Activated T-cell treated with anti-CD3 and anti-CD28 coated beads, Interleukin-2, amount 50 U/mL, for 4 hours (primary cell): ENCODE data around the gene EPB42. TPM values are rescaled to one million over a fixed set of nuclear protein-coding genes. Genes with fewer than 3 reads are reported as not detected.
"Not testable (repeated sequence)": the region's sequence is repeated elsewhere in the genome, so short reads cannot be mapped to it uniquely, and the experiment has no call there.

Experiments
- ATAC-seq, 2 donors: fragments of 200-7000 bp; cut with Tn5 transposase; one replicate each; pipeline ENCODE4 v1.10.0; 2021
- DNase-seq: peaks from one replicate; pipeline ENCODE4 v3.0.0-alpha.2; 2020
- H3K27me3 Mint-ChIP-seq: one replicate; pipeline ENCODE4 v1.8.0; 2021; ENCODE audit warnings: low read depth, mixed read lengths
- H3K36me3 Mint-ChIP-seq: one replicate; pipeline ENCODE4 v1.8.0; 2022; ENCODE audit warnings: mixed read lengths; ENCODE audit not compliant: insufficient read depth
- H3K4me1 Mint-ChIP-seq: one replicate; pipeline ENCODE4 v1.8.0; 2021; ENCODE audit warnings: low read depth, mixed read lengths
- H3K4me3 Mint-ChIP-seq: one replicate; pipeline ENCODE4 v1.8.0; 2021; ENCODE audit warnings: mild to moderate bottlenecking, moderate library complexity, mixed read lengths
- H3K9me3 Mint-ChIP-seq: one replicate; pipeline ENCODE4 v1.8.0; 2021; ENCODE audit warnings: mixed read lengths
- total RNA-seq, 3 donors: library from RNA; stranded (reverse); gene quantifications; one replicate each; pipeline ENCODE4 v1.2.1, GENCODE V29; 2021

The EPB42 gene
- total RNA-seq, 3 donors from 2014 or later, result not detected

DNA sequence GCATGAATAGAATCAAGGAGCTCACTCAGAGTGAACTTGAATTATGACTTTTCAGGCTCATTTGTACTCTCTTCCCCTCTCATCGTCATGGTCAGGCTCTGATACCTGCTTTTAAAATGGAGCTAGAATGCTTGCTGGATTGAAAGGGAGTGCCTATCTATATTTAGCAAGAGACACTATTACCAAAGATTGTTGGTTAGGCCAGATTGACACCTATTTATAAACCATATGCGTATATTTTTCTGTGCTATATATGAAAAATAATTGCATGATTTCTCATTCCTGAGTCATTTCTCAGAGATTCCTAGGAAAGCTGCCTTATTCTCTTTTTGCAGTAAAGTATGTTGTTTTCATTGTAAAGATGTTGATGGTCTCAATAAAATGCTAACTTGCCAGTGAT, 26.0 kb downstream of the EPB42 start:
- no peaks in the 10 kb centered on the region for H3K27me3 Mint-ChIP-seq
- peaks cover 7% of the 10 kb centered on the region for H3K9me3 Mint-ChIP-seq

DNA sequence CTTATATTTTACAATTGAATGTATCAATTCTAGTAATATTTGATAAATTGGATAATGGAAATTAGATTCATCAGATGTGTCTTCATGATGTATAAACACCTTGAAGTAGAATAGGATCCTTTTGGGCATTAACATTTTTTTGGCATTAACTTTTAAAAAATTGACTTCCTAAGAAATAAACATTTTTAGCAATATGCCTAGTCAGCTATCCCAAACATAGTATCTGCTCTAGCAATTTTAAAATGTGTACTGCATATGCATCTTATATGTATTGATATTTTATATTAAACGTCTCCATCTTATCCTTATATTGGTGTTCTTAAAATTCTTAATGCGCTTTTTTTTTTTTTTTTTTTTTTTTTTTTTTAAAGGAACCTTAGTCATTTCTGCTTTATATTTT, 27.1 kb downstream of the EPB42 start:
- no peak for ATAC-seq
- Mint-ChIP-seq H3K27me3 (no peaks in the 10 kb centered on the region), H3K4me3 (no peak overlapping the region), H3K4me1 (peaks cover 7% of the 10 kb centered on the region), H3K9me3 (peaks cover 7% of the 10 kb centered on the region), H3K36me3 (peaks cover 52% of the 10 kb centered on the region)
- DNase-seq, result no peak

More for the DNA sequence above, 26.0 kb downstream of the EPB42 start:
- peaks cover 47% of the 10 kb centered on the region for H3K36me3 Mint-ChIP-seq
- no peaks in the 10 kb centered on the region for H3K4me1 Mint-ChIP-seq
- no peak for DNase-seq
- H3K4me3 Mint-ChIP-seq, result no peak overlapping the region
- no peak for ATAC-seq

DNA sequence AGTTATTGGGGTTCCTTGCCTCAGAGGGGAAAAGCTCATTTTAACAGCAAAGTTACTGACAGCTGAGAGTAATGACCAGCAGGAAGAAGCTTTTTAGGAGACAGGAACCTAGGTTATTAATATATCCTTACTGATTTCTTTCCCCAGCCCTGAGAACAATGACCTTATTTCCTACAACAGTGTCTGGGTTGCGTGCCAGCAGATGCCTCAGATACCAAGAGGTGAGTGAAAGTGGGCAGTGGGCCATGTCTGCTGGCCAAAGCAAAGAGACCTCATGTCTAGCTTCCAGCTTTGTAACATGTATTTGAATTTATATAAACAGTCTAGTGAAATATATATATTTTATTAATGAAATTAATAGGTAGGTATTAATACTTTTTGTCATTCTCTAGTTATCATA, 30.6 kb downstream of the EPB42 start:
- DNase-seq, result no peak
- no peak for ATAC-seq
- Mint-ChIP-seq H3K4me3 (no peak overlapping the region), H3K36me3 (peaks cover 30% of the 10 kb centered on the region), H3K27me3 (no peaks in the 10 kb centered on the region), H3K4me1 (peaks cover 30% of the 10 kb centered on the region), H3K9me3 (no peaks in the 10 kb centered on the region)

DNA sequence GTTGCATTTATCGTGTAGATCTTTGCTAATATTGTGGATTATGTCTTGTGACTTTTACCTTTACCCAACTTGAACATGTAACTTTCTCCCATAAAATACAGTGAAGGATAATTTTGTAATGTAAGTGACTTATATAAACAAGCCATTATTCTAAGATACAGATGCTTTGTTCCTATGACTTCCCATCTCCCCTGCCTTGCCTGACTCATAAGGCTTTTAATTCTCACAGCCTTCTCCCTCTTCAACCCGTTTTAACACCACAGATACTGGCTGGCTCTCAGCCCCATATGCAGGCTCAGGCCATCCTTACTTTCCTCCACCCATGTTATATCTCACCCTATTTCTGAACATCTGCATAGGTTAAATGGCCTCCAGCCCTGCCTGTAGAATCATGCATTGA, 31.5 kb downstream of the EPB42 start:
- H3K4me3 Mint-ChIP-seq, result no peak overlapping the region
- peaks cover 30% of the 10 kb centered on the region for H3K4me1 Mint-ChIP-seq
- DNase-seq, result no peak
- H3K27me3 Mint-ChIP-seq, result no peaks in the 10 kb centered on the region
- ATAC-seq, result no peak
- peaks cover 23% of the 10 kb centered on the region for H3K36me3 Mint-ChIP-seq
- H3K9me3 Mint-ChIP-seq, result no peaks in the 10 kb centered on the region

DNA sequence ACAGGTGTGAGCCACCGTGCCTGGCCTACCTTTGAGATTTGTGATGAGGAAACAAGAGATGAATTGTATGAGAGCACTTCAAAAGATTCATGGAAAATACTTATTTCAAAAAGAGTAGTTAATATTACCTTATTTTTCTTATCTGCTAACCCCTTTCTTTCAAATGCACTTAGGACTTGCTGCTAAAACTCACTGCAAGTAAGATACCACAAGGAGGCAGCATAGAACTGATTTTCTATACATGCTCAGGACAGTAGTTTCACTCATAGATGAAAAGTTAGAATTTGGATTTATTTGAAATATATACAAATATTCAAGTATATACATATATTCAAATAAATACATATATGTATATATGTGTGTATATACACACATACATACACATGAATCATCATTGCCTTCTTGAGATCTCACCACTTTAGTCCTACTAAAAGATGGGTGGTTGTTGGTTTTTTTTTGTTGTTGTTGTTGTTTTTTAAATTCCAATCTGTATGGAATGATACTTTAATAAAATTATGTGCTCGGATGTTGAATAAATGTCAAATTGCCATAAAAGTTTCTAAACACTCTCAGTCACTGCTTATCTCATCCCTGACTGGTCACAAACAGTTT, 33.2 kb downstream of the EPB42 start:
- Mint-ChIP-seq H3K4me3 (peak overlapping the region; percentile 57), H3K4me1 (peaks cover 30% of the 10 kb centered on the region), H3K9me3 (no peaks in the 10 kb centered on the region), H3K27me3 (no peaks in the 10 kb centered on the region), H3K36me3 (peaks cover 25% of the 10 kb centered on the region)
- ATAC-seq (no peak), DNase-seq (no peak)

DNA sequence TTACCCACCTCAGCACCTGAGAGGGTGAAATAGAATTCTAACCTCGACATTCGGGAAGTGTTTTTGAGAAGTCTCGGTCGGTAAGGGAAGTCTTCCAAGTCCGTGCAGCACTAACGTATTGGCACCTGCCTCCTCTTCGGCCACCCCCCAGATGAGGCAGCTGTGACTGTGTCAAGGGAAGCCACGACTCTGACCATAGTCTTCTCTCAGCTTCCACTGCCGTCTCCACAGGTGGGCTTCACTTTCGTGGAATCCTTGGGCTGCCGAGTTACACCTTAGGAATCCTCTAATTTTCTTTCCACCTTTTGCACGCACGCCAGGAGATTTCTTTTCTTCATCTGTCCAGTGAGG, 34.8 kb downstream of the EPB42 start:
- ATAC-seq, result peak; percentile 12 to 14
- Mint-ChIP-seq H3K36me3 (peaks cover 21% of the 10 kb centered on the region), H3K4me3 (peak overlapping the region; percentile 95), H3K27me3 (no peaks in the 10 kb centered on the region), H3K9me3 (no peaks in the 10 kb centered on the region), H3K4me1 (peaks cover 30% of the 10 kb centered on the region)
- DNase-seq, result no peak

DNA sequence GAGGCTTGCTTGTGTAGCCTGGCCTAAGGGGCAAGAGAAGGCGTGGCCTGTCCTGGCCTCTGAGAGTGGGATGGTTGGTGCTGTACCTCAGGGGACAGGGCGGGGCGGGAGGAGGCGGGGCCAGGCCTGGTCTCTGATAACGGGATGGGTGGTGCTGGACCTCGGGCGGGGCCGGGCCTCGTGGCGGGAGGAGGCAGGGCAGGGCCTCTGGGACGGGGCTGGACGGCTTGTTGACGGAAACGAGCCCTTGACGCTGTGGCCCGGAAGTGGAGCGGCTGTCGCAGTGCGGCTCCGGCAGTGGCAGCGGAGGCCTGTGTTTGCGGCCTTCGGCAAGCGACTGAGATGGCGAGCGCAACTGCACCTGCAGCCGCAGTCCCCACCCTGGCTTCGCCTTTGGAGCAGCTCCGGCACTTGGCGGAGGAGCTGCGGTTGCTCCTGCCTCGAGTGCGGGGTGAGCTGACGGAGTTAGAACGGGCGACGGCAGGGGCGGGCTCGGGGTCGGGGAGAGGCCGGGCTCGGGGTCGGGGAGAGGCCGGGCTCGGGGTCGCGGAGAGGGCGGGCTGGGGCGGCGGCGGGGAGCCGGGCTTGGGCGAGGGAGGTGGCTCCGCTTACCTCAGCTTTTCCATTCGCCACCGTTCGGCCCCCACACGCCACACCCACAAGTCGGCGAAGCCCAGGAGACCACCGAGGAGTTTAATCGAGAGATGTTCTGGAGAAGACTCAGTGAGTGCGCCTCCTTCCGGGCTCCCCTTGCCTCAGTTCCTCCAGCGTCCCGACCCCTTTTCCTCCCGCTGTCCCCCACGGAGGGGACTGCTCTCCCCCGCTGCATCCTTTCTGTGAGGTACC, 35.4 kb downstream of the EPB42 start, which contains the start of gene CCNDBP1:
Gene CCNDBP1, plus strand, starts transcription at position 247 of the 846 bp plus-strand sequence. Its CDS starts 96 bp downstream, at position 343.
- Mint-ChIP-seq H3K4me1 (peaks cover 30% of the 10 kb centered on the region), H3K9me3 (no peaks in the 10 kb centered on the region), H3K4me3 (peak within 1 kb of the TSS; percentile 95), H3K27me3 (no peaks in the 10 kb centered on the region), H3K36me3 (peaks cover 16% of the 10 kb centered on the region)
- ATAC-seq, result peak; percentile 93 to 94
- DNase-seq, result peak; percentile 75

DNA sequence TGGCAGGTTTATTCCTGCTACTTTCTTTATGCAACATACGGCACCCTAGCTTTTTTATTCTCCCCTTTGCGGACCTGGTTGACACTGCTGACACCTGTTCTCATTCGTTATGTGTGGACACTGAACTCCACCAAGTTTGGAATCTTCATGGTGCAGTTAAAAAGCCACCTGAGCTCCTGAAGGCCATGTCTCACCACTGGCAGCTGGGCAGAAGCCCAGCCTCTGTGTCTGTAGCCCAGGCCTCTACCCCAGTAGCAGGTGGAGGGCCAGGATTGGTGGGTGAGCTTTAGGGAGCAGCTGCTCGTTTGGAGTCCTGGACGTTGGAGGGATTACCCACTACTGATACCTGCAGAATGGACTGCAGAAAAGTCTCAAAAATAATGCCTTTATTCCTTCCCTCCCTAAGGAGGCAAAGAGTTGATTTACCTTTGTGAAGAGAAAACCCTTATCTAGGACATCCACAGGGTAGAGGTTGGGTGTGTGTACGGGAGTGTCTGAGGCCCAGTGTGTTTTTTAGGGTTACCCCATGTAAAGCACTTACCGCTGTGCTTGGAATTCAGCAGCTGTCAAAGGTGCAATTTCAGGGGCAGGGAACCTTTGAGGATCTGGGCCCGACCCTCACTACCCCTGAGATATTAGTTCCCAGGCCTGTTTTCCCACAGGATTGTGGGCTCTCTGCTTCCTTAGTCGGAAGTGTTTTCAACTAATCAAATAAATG, 36.3 kb downstream of the EPB42 start:
- no peak for ATAC-seq

DNA sequence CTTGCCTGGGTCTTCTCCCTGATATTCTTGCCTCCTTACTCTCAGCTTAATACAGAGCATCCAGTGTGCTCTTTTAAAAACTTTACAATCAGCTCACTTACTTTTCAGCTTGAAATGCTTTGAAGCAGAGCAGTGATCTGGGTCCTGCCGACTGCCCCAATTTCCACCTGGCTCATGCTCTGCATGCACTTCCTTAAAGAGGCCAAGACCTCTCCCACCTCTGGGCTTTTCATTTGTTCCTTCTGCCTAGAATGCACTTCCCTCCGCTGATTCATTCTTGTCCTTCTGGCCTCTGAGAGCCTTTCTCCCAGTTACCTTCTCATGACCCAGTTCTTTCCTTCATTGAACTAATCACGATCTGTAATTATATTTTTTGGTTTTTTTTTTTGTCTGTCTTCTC, 37.5 kb downstream of the EPB42 start:
- H3K27me3 Mint-ChIP-seq, result no peaks in the 10 kb centered on the region
- ATAC-seq, result no peak
- no peaks in the 10 kb centered on the region for H3K9me3 Mint-ChIP-seq
- peaks cover 21% of the 10 kb centered on the region for H3K4me1 Mint-ChIP-seq
- H3K36me3 Mint-ChIP-seq, result peaks cover 11% of the 10 kb centered on the region
- DNase-seq, result no peak
- no peak overlapping the region for H3K4me3 Mint-ChIP-seq

More for the DNA sequence above, 36.3 kb downstream of the EPB42 start:
- peaks cover 15% of the 10 kb centered on the region for H3K36me3 Mint-ChIP-seq
- no peak for DNase-seq
- H3K27me3 Mint-ChIP-seq, result no peaks in the 10 kb centered on the region
- no peaks in the 10 kb centered on the region for H3K9me3 Mint-ChIP-seq
- peaks cover 28% of the 10 kb centered on the region for H3K4me1 Mint-ChIP-seq
- peak overlapping the region; percentile 95 for H3K4me3 Mint-ChIP-seq

DNA sequence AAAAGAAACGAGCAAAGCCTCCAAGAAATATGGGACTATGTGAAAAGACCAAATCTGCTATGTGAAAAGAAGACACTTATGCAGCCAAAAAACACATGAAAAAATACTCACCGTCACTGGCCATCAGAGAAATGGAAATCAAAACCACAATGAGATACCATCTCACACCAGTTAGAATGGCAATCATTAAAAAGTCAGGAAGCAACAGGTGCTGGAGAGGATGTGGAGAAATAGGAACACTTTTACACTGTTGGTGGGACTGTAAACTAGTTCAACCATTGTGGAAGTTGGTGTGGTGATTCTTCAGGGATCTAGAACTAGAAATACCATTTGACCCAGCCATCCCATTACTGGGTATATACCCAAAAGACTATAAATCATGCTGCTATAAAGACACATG, 43.7 kb downstream of the EPB42 start:
- H3K27me3 Mint-ChIP-seq, ATAC-seq, H3K9me3 Mint-ChIP-seq, DNase-seq, H3K4me1 Mint-ChIP-seq, H3K4me3 Mint-ChIP-seq: not testable (repeated sequence)
- H3K36me3 Mint-ChIP-seq, result peaks cover 24% of the 10 kb centered on the region

DNA sequence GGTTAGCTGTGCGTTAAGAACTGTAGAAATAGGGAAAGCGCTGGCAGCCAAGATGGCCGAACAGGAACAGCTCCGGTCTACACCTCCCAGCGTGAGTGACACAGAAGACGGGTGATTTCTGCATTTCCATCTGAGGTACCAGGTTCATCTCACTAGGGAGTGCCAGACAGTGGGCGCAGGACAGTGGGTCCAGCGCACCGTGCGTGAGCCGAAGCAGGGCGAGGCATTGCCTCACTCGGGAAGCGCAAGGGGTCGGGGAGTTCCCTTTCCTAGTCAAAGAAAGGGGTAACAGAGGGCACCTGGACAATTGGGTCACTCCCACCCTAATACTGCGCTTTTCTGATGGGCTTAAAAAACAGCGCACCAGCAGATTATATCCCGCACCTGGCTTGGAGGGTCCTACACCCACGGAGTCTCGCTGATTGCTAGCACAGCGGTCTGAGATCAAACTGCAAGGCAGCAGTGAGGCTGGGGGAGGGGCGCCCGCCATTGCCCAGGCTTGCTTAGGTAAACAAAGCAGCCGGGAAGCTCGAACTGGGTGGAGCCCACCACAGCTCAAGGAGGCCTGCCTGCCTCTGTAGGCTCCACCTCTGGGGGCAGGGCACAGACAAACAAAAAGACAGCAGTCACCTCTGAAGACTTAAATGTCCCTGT, 45.0 kb downstream of the EPB42 start:
- not testable (repeated sequence) for H3K4me3 Mint-ChIP-seq, ATAC-seq, H3K27me3 Mint-ChIP-seq, H3K4me1 Mint-ChIP-seq, DNase-seq, H3K9me3 Mint-ChIP-seq
- H3K36me3 Mint-ChIP-seq, result peaks cover 23% of the 10 kb centered on the region

DNA sequence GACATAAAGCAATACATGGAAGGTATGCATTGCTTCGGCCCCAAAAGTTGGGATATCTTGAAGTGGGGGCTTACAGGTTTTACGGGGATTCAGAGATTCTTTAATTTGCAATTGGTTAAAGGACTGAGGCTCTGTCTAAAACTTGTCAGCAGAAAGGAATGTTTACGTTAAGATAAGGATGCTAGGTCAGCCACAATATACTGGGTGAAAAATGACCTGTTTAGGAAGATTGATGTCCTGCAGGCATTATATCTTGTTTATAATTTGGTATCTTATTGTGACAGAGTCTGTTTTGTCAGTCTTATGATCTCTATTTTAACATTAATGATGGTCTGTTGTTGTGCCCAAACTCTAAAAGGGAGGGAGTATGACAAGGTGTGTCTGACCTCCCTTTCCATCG, 50.9 kb downstream of the EPB42 start:
- Mint-ChIP-seq H3K4me3 (no peak overlapping the region), H3K27me3 (no peaks in the 10 kb centered on the region), H3K9me3 (peaks cover 4% of the 10 kb centered on the region), H3K4me1 (no peaks in the 10 kb centered on the region), H3K36me3 (peaks cover 28% of the 10 kb centered on the region)
- no peak for ATAC-seq
- no peak for DNase-seq

DNA sequence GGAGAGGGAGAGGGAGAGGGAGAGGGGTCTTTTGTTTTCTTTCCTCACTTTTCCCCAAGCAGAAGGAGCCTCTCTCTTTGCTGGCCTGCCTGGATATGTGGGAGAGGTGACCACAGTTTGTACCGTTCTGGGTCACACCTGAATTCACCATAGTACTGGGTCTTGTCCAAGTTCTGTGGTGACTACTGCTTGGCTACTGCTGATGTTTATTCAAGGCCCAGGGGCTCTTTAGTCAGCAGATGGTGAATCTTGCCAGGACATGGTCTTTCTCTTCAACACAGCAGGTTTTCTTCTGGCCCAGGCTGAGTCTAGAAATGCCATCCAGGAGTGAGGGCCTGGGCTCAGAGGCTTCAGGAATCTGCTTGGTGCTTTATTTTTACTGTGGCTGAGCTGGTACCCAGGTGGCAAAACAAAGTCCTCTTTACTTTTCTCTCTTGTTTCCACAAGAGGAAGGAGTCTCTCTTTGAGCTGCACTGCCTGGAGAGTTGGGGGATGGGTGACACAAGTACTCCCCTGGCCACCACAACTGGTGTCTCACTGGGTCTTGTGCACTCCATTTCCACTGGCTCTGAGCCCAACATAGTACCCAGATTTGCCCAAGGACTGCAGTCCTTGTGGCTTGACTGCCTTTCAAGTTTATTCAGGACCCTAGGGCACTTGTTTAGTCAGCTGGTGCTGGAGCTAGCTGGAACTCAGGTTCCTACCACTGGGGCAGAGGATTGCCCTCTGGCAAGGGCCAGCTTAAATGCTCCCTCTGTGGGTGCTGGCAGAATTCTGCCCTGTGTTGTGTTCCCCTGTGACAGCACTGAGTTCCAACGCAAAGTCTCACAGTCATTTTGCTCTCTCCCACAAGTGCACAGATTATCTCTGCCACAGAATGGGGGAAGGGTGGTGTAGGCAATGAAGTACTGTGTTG, 52.4 kb downstream of the EPB42 start:
- ATAC-seq (no peak), DNase-seq (no peak)
- Mint-ChIP-seq H3K4me3 (no peak overlapping the region), H3K27me3 (no peaks in the 10 kb centered on the region), H3K9me3 (peaks cover 4% of the 10 kb centered on the region), H3K4me1 (no peaks in the 10 kb centered on the region), H3K36me3 (peaks cover 29% of the 10 kb centered on the region)
